Activated naive CD4-positive, alpha-beta T cell (primary cell): ENCODE data around the gene CCNL2.

Experiments
- DNase-seq, 4 experiments: peaks; one replicate each; lab custom pipeline; 2025; lab: John Stamatoyannopoulos, UW

Gene CCNL2

DNA sequence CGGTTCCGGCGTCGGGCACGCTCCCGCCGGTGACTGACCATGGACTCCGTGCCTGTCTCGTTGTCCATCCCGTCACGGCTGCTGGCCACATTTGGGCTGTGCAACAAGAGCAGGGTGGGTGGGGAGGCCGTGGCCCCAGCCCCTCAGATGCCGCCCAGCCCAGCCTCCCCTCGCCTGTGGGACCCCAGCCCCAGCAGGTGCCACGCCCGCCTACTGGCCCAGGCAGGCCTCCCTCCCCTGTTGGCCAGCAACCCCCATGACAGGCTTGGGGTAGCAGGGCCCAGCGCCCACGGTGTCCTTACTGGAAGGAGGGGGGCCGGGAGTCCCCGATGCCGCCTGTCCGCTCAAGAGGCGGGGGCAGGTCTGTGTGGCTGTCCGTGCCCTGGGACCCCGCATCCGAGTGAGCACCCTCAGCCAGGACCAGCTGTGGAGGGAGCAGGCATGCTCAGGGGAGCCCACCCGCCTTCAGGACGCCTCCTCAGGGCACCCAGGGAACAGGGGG lies 57.0 kb downstream of the CCNL2 start:
- no peak for DNase-seq

- DNase-seq: no peak
These were observed 57.5 kb downstream of the CCNL2 start for GRCh38 chr1:1341549-1342021.

DNA sequence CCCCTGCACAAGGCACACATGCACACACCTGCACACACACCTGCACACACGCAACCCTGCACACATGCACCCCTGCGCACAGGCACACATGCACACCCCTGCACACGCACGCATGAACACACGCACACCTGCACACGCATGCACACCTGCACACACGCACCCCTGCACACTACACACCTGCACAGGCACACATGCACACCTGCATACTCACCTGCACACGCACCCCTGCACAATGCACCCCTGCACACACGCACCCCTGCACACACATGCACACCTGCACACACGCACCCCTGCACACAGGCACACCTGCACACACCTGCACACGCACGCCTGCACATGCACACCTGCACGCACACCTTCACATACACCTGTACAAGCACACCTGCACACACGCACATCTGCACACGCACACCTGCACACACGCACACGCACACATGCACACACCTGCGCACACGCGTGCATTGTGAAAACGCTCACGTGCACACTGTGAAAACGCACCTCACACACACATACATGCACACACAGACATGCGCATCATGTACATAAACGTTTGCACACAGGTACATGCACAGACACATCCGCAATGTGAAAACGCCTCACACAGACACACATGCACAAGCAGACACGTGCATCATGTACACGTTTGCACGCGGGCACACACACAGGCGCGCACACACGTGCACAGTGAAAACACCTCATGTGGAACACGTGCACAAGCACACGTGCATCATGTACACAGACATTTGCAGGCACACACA lies 58.2 kb downstream of the CCNL2 start:
- no peak for DNase-seq

DNA sequence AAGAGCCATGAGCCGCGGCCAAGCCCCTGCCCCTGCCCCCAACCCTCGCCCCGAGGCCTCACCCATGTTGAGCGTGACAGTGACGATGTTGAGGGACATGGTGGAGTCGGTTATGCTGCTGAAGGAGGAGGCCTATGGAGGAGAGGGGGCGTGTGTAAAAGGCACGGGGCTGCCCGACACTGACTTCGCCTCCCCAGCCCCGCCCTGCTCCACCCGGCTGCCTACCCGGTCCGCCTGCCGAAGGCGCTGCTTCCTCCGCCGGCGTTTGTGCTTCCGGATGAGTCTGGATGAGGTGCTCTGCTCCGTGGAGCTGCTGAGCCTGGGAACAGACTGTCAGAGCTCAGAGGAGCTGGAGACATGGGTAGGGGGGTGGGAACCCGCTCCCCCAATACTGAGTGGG lies 59.0 kb downstream of the CCNL2 start:
- no peak for DNase-seq

GRCh38 chr1:1338278-1338677 lies 60.9 kb downstream of the CCNL2 start:
- no peak for DNase-seq

DNA sequence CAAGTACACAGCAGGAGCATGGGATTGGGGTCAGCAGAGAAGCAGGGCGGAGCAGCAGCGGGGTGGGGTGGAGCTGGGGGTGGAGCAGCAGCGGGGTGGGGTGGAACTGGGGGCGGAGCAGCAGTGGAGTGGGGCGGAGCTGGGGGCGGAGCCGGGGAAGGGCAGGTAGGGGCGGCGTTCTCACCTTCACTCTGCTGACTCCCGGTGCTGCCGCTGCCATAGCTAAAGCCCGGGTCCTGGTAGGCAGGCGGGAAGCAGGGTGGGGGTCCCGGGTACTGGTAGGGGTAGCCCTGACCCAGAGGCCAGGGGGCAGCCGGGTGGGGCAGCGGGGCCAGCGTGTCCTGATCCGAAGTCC lies 61.4 kb downstream of the CCNL2 start:
- DNase-seq: no peak

DNA sequence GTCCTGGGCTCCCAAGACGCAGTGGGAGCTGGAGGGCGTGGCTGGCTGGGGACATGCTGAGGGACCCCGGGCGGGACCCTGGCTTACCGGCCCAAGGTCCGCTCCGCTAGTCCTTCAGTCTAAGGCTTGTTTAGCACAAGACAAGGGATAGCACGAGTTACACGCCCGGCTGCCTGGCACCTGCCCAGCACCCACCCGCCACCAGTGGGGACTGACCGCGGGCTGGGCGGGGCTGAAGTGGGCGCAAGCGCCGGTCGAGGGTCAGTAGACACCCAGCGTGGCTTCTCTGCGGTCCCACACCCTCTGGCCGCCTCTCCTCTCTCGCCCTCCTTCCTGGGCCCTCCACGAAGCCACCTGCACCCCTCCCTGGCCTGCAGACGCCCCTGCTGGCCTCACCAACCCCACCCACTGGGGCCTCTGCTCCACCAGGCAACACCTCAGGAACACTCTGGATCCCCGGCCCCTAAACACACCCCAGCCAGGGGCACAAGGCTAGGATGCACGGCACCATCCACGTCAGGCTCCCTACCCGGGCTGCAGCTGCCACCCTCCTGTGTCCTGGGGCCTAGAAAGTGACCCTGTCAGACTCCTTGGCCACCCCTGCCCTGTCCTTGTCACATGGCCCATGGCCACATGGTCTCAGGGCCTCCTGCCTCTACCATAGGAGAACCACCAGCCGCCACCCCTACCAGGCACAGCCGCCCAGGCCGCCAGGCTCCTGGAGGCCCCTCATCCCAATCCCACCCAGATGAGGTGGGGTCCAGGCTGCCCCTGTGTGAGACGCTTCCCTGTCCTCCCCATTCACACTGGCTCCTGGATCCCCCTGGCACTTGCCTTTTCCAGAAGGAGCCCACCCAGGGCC lies 62.0 kb downstream of the CCNL2 start:
- DNase-seq: no peak

DNA sequence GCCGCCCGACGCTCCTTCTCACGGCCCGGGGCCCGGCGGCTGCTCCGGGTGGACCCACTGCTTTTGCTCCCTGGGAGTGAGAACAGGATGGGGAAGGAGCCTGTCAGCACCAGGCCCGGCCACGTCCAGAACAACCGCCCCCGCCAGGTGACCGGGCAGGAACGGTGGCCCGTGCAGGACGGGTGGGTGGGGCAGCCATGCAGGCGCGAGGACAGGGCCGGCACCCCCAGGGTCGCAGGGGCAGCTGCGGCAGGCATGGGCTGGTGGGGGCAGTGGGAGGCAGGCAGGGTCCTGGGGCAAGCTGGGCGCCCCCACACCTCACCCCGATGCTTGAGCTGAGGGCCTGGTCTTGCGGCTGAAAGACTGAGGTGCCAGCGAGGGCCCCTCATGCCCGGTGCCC lies 62.7 kb downstream of the CCNL2 start:
- DNase-seq: no peak

- DNase-seq: no peak
These were observed 63.3 kb downstream of the CCNL2 start for GRCh38 chr1:1335792-1336248.
